Measurements from ENCODE around the gene RETSAT.

RETSAT gene

DNA sequence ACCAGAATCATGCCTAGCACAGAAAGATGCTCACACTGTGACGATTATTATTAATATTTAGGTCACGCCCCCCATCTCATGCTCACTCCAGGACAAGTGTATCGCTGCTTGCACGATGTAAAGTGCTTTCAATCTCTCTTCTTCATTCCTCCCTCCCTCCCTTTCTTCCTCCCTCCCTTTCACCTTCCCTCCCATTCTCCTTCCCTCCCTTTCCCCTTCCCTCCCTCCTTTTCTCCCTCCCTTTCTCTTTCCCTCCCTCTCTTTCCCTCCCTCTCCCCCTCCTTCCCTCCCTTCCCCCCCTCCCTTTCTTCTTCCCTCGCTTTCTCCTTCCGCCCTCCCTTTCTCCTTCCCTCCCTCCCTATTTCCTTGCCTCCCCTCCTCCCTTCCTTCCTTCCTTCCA is 46.1 kb downstream of the RETSAT start:
- DNase-seq (ENCODE audit: low read depth in 2 of 2) = no peak

GRCh38 chr2:85307527-85307897 is 46.8 kb downstream of the RETSAT start:
- DNase-seq (ENCODE audit: low read depth in 2 of 2) = no peak

- no peak for DNase-seq (ENCODE audit: low read depth in 2 of 2)
Observed at GRCh38 chr2:85303780-85304531, 50.4 kb downstream of the RETSAT start.

- DNase-seq (ENCODE audit: low read depth in 2 of 2) = no peak
Observed at GRCh38 chr2:85302121-85302520, 52.2 kb downstream of the RETSAT start.

Data from fibroblast of skin of left quadriceps (primary cell).